GM18502 (cell line): Measurements from ENCODE around the gene CRYGB.
"Not testable (repeated sequence)": the region's sequence is repeated elsewhere in the genome, so short reads cannot be mapped to it uniquely, and the experiment has no call there.

Experiments
- ATAC-seq: cut with Tn5 transposase; IDR thresholded peaks from one replicate; pipeline ENCODE4 v1.9.1; 2021; ENCODE audit warnings: mild to moderate bottlenecking; ENCODE audit not compliant: unreplicated experiment, poor library complexity

Gene CRYGB

DNA sequence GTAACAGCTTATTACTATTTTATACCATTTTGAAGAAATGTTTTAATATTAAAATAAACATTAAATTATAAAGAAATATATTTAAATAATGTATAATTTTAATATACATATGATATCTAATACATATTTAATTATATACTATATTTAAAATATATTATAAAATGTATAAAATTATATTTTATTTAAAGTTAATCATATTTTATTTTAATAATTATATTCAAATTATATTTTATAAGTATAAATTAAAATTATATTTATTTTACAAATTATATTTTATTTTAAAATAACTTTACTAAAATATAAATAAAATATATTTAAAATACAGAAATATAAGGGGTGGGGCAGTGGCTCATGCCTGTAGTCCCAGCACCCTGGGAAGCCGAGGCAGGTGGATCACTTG lies 23.7 kb downstream of the CRYGB start:
- no peak for ATAC-seq

DNA sequence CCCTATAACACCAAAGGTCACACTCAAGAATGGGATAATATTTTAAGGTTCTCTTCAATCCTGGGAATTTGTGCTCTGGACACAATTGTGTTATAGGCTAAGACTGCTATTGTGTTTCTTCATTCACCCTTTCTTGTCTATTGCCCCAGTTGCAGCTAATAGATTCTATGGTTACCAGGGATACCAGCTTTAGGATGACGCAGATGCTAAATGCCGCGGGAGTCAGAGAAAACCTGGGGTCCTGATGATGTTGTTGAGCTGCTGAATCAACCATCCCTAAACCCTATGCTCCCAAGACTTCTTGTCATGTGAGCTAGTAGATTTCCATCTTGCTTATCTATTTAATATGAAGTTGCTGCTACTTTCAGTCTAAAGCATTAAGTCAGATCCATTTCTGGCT lies 27.0 kb downstream of the CRYGB start:
- no peak for ATAC-seq

DNA sequence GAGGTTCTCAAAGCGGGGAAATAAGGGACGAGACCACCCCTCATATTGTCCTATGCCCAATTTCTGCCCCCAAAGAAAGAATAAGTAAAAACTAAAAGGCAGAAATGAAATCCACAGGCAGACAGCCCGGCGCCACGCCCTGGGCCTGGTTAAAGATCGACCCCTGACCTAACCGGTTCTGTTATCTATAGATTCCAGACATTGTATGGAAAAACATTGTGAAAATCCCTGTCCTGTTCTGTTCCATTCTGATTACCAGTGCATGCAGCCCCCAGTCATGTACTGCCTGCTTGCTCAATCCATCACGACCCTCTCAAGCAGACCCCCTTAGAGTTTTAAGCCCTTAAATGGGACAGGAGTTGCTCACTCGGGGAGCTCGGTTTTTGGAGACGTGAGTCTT lies 28.6 kb downstream of the CRYGB start:
- not testable (repeated sequence) for ATAC-seq

DNA sequence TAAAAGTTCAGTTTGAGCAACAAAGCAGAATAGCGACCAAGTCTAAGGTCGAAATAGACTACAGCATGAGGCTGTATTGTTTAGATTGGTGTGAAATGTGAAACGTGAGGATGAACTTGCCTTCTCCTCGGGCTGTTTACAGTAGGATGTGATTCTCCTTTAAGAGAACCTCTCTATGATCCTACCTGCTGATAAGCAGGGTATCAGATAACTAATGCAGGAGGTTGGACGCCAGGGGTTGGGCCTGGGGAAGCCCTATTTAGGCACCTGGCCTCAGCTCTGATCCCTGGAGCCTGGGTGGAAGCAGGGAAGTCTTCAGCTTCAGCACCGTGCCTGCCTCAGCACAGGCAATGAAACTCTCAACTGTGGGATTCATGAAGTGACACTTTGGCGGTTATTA lies 33.0 kb downstream of the CRYGB start:
- no peak for ATAC-seq

DNA sequence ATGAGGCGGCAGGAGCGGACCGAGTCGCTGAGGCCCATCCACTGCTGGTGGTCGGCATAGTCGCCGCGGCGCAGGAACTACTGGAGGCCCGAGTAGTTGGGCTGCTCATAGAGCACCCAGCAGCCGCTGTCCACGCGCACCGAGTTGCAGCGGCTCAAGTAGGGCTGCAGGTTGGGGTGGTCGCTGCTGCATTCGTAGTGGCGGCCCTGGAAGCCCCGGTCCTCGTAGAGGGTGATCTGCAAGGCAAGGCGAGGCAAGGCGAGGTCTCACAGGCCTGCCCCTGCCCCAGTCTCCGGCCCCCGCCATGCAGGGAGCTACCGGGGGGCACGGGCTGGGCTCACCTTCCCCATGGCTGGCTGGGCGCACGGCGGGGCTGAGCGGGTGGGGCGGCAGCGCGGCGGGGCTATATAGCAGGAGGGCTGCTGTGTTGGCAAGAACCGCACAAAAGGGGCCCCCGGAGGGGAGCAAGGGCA lies 33.6 kb downstream of the CRYGB start:
- ATAC-seq: not testable (repeated sequence)

DNA sequence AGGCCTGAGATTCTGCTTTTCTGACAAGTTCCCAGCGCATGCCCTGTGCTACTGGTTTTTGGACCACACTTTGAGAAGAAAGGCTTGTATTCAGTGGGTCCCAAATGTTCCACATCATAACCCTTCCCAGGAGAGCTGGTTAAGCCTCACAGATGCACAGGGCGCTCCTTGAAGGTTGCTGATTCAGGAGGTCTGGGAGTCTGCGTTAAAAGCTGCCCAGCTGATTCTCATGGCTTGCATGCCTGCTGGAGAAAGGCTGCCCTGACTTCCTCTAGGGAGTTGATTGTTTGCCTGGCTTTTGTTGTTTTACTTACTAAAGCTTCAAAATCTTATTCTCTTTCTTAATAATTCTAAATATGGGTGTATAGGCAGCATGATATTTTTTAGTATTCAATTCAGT lies 42.3 kb downstream of the CRYGB start:
- ATAC-seq: no peak

DNA sequence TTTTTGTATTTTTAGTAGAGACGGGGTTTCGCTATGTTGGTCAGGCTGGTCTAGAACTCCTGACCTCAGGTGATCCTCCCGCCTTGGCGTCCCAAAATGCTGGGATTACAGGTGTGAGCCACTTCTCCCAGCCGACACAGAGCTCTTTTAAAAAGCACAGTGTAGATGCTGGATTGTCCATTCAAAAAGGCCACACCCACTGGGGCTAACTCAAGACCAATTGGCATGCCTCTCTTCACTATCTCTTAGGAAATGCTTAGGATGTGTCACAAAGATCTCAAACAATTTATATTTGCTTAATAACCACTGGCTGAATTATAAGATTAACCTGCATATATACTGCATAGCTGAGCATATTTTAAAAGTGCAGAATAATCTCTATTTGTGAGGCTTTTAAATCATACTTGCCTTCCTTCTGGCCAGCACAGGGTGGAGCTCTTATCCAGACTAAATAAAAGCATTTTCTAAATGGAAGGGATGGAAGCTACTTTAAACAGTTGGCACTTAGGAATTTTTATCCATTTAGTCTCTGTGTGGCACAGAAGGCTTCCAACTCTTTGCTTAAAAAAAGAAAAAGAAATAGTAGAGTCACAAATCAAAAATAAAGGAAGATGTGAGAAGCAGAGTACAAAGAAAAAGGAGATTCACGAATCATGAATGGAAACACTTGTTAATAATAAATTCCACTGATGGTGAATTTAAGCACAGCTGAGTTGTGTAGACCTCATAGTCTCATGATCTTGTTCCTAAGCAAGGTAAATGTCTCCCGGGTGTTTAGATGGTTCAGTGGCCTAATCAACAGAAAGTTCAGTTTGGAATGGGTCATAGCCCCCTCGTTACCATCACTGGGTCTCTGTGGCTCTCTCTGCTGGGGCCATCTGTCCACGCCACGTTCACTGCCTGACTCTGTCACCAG lies 44.0 kb downstream of the CRYGB start:
- no peak for ATAC-seq

DNA sequence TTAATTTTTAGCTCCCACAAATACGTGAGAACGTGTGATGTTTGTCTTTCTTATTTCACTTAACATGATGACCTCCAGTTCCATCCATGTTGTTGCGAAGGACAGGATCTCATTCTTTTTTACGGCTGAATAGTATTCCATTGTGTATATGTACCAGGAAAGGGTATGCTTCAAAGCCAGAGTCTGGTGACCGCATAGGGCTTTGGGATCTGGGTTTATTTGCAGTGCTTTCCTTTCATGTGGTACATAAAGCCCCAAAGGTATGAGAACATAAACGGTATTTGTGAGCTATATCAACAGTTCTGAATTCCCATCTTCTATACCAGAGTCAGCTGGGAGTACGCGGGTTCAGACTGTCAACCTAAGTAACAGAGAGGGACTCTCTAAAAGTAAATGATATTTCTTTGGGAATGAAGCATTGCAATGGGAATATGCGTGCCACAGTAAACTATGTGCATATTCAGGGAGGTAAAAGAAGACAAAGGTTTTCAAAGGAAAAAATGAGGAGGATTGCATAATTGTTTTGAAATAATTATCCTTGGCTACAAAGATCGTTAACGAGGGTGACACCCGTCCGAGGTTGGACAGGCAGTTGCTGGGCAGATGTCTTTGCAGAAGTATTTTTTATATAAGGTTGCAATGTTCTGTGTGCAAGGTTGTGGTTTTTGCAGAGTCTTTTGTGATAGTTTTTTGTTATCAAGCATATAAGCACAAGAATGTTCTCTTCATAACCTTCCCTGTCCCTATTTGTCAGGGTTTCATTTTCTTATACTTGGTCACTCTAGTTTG lies 46.1 kb downstream of the CRYGB start:
- ATAC-seq: no peak

DNA sequence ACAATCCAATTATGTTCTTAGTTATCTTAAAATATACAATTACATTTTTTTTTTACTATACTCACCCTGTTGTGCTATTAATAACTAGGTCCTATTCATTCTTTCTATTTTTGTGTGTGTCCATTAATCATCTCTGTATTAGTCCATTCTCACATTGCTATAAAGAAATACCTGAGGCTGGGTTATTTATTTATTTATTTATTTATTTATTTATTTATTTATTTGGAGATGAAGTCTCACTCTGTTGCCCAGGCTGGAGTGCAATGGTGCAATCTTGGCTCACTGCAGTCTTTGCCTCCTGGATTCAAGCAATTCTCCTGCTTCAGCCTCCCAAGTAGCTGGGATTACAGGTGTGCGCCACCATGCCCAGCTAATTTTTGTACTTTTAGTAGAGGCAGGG lies 47.3 kb downstream of the CRYGB start:
- not testable (repeated sequence) for ATAC-seq

DNA sequence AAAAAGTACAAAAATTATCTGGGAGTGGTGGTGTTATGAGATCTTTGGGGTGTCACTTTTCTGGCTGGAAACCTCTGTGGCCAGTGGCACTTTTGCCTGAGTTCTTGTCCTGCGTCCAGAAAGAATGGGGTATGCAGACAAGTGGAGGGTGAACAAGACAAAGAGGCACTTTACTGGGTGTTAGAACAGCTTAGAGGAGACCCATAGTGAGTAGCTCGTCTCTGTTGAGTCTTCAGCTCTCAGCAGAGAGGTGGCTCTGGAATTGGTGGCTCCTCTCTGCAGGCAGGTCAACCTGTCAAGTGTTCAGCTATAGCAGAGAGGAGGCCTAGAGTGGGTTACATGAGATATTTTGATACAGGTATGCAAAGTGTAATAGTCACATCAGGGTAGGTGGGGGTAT lies 47.7 kb downstream of the CRYGB start:
- no peak for ATAC-seq

DNA sequence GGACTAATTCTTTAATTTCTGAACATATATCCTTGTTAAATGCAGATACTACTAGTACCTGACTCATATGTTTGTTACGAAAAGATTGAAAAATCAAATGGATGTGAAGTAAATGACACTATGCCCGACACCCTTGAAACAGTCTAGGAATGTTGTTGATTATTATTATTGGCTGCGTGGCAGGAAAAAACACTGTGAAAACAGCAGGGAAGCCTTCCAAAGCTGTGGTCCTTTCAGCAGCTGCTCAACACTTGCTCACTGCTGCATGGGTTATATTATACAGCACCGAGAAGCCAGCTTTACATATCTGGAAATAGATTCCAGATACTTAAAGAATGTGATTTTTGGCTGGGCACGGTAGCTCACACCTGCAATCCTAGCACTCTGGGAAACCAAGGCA lies 48.2 kb downstream of the CRYGB start:
- ATAC-seq: no peak

DNA sequence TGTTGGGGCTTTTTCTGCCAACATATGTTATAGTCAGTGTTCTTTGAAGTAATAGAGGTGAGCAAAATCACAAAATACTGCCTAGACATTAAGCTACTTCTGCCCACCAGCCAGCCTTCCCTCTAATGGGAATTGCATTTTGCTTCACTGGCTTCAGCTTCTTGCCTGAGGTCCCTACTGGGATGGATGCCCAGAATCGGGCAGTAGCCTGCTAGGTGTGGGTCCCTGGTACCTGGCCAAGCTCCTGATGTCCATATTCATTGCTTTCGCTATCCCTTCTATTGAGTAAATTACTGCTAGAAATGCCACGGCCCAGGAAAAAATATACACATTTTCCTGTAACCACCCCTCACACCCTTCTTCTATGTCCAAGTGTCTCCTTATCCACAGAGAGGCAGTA lies 48.6 kb downstream of the CRYGB start:
- no peak for ATAC-seq

DNA sequence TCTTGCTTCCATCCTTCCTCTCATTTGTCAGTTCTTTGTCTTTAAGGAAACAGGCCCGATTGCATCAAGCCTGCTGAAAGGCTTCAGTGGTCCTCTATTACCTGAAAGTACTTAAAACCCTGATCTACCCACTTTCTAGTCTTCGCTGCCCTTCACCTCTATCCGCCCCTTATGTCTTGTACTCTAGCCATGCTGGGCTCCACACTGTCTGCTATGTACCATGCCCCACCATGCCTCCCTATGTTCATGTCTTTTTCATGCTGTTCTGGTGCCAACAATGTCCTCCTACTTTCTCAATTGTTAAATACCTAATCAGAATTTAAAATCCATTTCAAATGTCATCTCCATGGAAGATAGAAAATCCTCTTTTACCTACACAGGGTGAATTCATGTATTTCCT lies 49.9 kb downstream of the CRYGB start:
- no peak for ATAC-seq

DNA sequence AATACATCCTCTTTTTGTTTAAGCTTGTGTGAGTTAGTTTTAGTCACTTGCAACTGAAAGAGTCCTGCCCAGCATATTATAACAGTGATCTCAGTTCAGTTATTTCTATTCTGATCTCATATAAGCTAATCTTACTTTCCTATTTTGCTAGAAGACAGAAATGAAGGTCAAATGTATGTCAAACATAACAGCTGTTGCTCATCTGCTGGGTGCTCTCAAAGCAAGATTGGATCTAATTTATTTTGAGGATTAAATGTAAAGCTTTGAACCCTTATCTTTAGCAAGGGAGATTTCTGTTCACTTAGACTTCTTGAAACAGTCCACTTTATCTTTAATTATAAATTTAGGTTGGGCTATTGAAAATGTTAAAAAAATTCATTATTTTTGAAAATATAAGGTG lies 52.8 kb downstream of the CRYGB start:
- no peak for ATAC-seq
